HepG2 (cell line): ENCODE measurements around the gene ZC3H14. TPM values are rescaled to one million over a fixed set of nuclear protein-coding genes. Genes with fewer than 3 reads are reported as not detected.

Experiments used
- ATAC-seq: fragments of 200-7000 bp; cut with Tn5 transposase; 3 replicates; pipeline ENCODE4 v1.9.1; 2020; ENCODE audit warnings: mild to moderate bottlenecking, moderate library complexity
- BruUV-seq: library from RNA; stranded (reverse); fragments of 400-500 nt; replicated peaks from 2 replicates; lab custom pipeline; 2021; lab: Mats Ljungman, UMichigan
- CTCF ChIA-PET: fragments of 300-600 bp; formaldehyde crosslinking; extraction: SDS; loops from one replicate; lab custom pipeline; 2021; ENCODE audit warnings: low total read pairs, inconsistent platforms, low intra/inter-chr PET ratio; lab: Yijun Ruan, JAX
- POLR2A ChIA-PET: fragments of 350-600 bp; sonication (Branson Sonifier 250); formaldehyde crosslinking; loops from one replicate; lab custom pipeline; 2020; ENCODE audit warnings: antibody characterized with exemption, inconsistent platforms; lab: Yijun Ruan, JAX
- DNase-seq: peaks from one replicate; pipeline ENCODE4 v3.0.0-alpha.2; 2015; ENCODE audit warnings: low spot score
- FAIRE-seq: peaks from 3 replicates; lab custom pipeline; 2011; peaks lifted over from hg19 to GRCh38; lab: Jason Lieb, UNC
- H2AFZ ChIP-seq: one replicate; pipeline ENCODE4 v1.6.1; 2011; ENCODE audit warnings: low read length, inconsistent platforms
- H3K27ac ChIP-seq: fragments of 300-600 bp; 3 replicates; pipeline ENCODE4 v1.8.0; 2011; ENCODE audit warnings: mixed run types, mild to moderate bottlenecking, mixed read lengths, low read length, inconsistent platforms; ENCODE audit not compliant: insufficient read depth; ENCODE audit errors: extremely low read length
- H3K27me3 ChIP-seq, 2 experiments: fragments of 200-600 bp in 1 of 2; 2 replicates in 1 of 2; 3 replicates in 1 of 2; pipeline versions ENCODE4 v1.6.0 to v1.8.0; 2011; ENCODE audit warnings: low read length in 2 of 2, mild to moderate bottlenecking in 2 of 2, moderate library complexity in 2 of 2, inconsistent platforms in 1 of 2; ENCODE audit not compliant: insufficient read depth in 2 of 2, control insufficient read depth in 1 of 2
- H3K36me3 ChIP-seq, 2 experiments: fragments of 200-600 bp in 1 of 2; replicated peaks in 1 of 2; 2 replicates in 1 of 2; 3 replicates in 1 of 2; pipeline versions ENCODE4 v1.5.1 to v1.8.0; 2011; ENCODE audit warnings: low read length in 2 of 2, inconsistent platforms in 1 of 2; ENCODE audit not compliant: insufficient read depth in 2 of 2, control insufficient read depth in 1 of 2
- H3K4me1 ChIP-seq: 2 replicates; pipeline ENCODE4 v1.5.1; 2012; ENCODE audit warnings: low read length, inconsistent platforms; ENCODE audit not compliant: insufficient read depth
- H3K4me2 ChIP-seq: 2 replicates; pipeline ENCODE4 v1.6.0; 2011; ENCODE audit warnings: low read depth, low read length, inconsistent platforms
- H3K4me3 ChIP-seq, 3 experiments: fragments of 200-600 bp in 1 of 3; sonication (generic), shearing (Covaris generic) in 1 of 3; replicated peaks in 1 of 3; 2 replicates each; pipeline ENCODE4 v1.5.1; 2011 to 2016; ENCODE audit warnings: low read length in 3 of 3, inconsistent platforms in 2 of 3, low read depth in 2 of 3, mild to moderate bottlenecking in 2 of 3, control low read depth in 1 of 3, mixed read lengths in 1 of 3; ENCODE audit not compliant: insufficient read depth in 1 of 3
- H3K79me2 ChIP-seq: one replicate; pipeline ENCODE4 v1.6.1; 2011; ENCODE audit warnings: low read length, inconsistent platforms; ENCODE audit not compliant: insufficient read depth
- H3K9ac ChIP-seq: 2 replicates; pipeline ENCODE4 v1.6.0; 2011; ENCODE audit warnings: mild to moderate bottlenecking, low read depth, low read length, inconsistent platforms; ENCODE audit not compliant: insufficient read depth
- H3K9me3 ChIP-seq: 2 replicates; pipeline ENCODE4 v1.5.1; 2012; ENCODE audit warnings: mild to moderate bottlenecking, low read length
- H4K20me1 ChIP-seq: 2 replicates; pipeline ENCODE4 v1.6.0; 2011; ENCODE audit warnings: inconsistent platforms, mild to moderate bottlenecking, low read length, moderate library complexity; ENCODE audit not compliant: insufficient read depth
- BRD4 ChIP-seq: sonication (generic); formaldehyde crosslinking; IDR thresholded peaks from 2 replicates; pipeline ENCODE4 v1.4.0; 2020; ENCODE audit warnings: missing genetic modification reagents
- ELK4 ChIP-seq: sonication (generic); formaldehyde crosslinking; IDR thresholded peaks from 2 replicates; pipeline ENCODE4 v1.9.0; 2021; ENCODE audit warnings: missing genetic modification reagents, borderline replicate concordance
- MAFF ChIP-seq: IDR thresholded peaks from 2 replicates; pipeline ENCODE4 v1.6.1; 2011; ENCODE audit warnings: low read depth, low read length, improper control_type of control experiment
- MAFK ChIP-seq, 2 experiments: IDR thresholded peaks in 1 of 2; conservative IDR thresholded peaks in 1 of 2; 2 replicates each; pipeline ENCODE4 v1.6.1; 2011; ENCODE audit warnings: improper control_type of control experiment in 2 of 2, low read length in 2 of 2
- ZC3H13 ChIP-seq: sonication (generic); formaldehyde crosslinking; IDR thresholded peaks from 2 replicates; pipeline ENCODE4 v1.8.1; 2023; ENCODE audit warnings: mild to moderate bottlenecking, missing genetic modification reagents, moderate library complexity
- ZNF556 ChIP-seq: sonication (generic); formaldehyde crosslinking; IDR thresholded peaks from 2 replicates; pipeline ENCODE4 v1.4.0; 2020; ENCODE audit warnings: mild to moderate bottlenecking, missing genetic modification reagents, borderline replicate concordance
- WGBS: methylation state at CpG from one replicate; pipeline ENCODE4 v1.1.6; 2017; ENCODE audit warnings: low lambda C conversion rate; 5-methylcytosine and 5-hydroxymethylcytosine counted together
- in situ Hi-C: cut with HindIII; loops from 2 replicates; pipeline ENCODE4 v1.10.0; 2017; ENCODE audit warnings: low pct_unique_long_range_greater_than_20kb; ENCODE audit not compliant: extremely low pct_ligation_motif_present
- intact Hi-C: fragments of 100-400 bp; cut with micrococcal nuclease; formaldehyde crosslinking; loops from one replicate; pipeline ENCODE4 v1.10.0; 2022; ENCODE audit not compliant: unreplicated experiment
- polyA plus RNA-seq, 8 experiments: library from polyadenylated mRNA; depleted of rRNA in 3 of 8; stranded (reverse) in 7 of 8; unstranded in 1 of 8; fragments of >200 nt; fragmentation: Illumina TruSeq in 4 of 8; extraction: Trizol in 4 of 8; gene quantifications; 2 replicates each; pipeline versions ENCODE4 v1.2.1 to v1.2.3, GENCODE V29; 2011 to 2016; ENCODE audit warnings: low read depth in 4 of 8, missing spikeins in 1 of 8, mixed read lengths in 1 of 8; ENCODE audit not compliant: insufficient read depth in 1 of 8
- total RNA-seq, 5 experiments: library from RNA; depleted of rRNA; stranded (reverse); fragments of >200 nt; fragmentation: Illumina TruSeq; extraction: Trizol; gene quantifications; 2 replicates each; pipeline ENCODE4 v1.2.3, GENCODE V29; 2016; ENCODE audit warnings: low read depth in 1 of 5
- TF ChIP-seq, protein P1 (sequence below): sonication (generic); formaldehyde crosslinking; conservative IDR thresholded peaks from 2 replicates; pipeline ENCODE4 v1.8.1; 2023; ENCODE audit warnings: missing genetic modification reagents

Gene ZC3H14
- total and polyA plus RNA-seq, 2 of the 13 experiments (the other 11 are each of a cell fraction or from before 2014, with no cell fraction given), result 65.1 to 67.5 TPM

DNA sequence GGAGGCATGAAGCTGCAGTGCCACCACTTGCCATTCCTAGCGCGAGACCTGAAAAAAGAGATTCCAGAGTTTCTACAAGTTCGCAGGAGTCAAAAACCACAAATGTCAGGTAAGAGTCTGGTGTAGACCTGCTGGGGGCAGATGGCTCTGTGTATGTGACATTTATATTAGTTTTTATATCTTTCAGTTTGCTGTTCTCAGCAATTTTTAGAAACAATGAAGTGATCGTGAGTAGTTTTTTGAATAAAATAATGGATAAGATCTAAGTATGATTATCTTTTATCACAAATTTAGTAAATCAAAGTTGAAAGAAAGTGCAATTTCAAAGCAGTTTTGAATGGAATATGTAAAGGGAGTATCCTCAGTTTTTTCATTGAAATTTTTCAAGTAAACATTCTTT, 9.3 kb downstream of the ZC3H14 start:
- no peak for ATAC-seq
- POLR2A ChIA-PET, result no interaction called here
- H3K36me3 ChIP-seq, result peaks cover 16 to 76% of the 10 kb centered on the region in 2 experiments

GRCh38 chr14:88576222-88576621, 13.4 kb downstream of the ZC3H14 start:
- 97% methylated on average over 5 of the region's 5 CpGs for WGBS
- in situ Hi-C loops, result no loop called here
- Histone ChIP-seq H3K9ac (no peak overlapping the region), H3K4me1 (no peaks in the 10 kb centered on the region), H3K36me3 (peaks cover 15 to 73% of the 10 kb centered on the region in 2 experiments), H3K79me2 (no peaks in the 10 kb centered on the region), H3K4me3 (no peak overlapping the region), H3K27ac (no peak overlapping the region), H2AFZ (no peak overlapping the region), H3K4me2 (no peak overlapping the region), H4K20me1 (no peaks in the 10 kb centered on the region), H3K27me3 (no peaks in the 10 kb centered on the region), H3K9me3 (no peaks in the 10 kb centered on the region)
- DNase-seq, result no peak
- TF ChIP-seq ZC3H13 (no peak), ZNF556 (no peak), ELK4 (CRISPR knock-in tag) (no peak)
- TF ChIP-seq, protein P1, sequence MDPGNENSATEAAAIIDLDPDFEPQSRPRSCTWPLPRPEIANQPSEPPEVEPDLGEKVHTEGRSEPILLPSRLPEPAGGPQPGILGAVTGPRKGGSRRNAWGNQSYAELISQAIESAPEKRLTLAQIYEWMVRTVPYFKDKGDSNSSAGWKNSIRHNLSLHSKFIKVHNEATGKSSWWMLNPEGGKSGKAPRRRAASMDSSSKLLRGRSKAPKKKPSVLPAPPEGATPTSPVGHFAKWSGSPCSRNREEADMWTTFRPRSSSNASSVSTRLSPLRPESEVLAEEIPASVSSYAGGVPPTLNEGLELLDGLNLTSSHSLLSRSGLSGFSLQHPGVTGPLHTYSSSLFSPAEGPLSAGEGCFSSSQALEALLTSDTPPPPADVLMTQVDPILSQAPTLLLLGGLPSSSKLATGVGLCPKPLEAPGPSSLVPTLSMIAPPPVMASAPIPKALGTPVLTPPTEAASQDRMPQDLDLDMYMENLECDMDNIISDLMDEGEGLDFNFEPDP, result no peak
- FAIRE-seq, result no peak
- ATAC-seq, result no peak
- CTCF ChIA-PET, result no interaction called here
- BruUV-seq, result no TSS peak
- intact Hi-C loops, result no loop called here
- POLR2A ChIA-PET, result no interaction called here

More for the DNA sequence above, 9.3 kb downstream of the ZC3H14 start:
- intact Hi-C loops (no loop called here), in situ Hi-C loops (no loop called here)
- CTCF ChIA-PET, result no interaction called here
- peak; percentile 13 to 73; a peak in 2 of 4 replicates for TF ChIP-seq MAFK (conservative IDR thresholded peaks at IDR 0.05 in 1 of 2, IDR thresholded peaks at IDR 0.05 in 1 of 2; ENCODE audit: low read length in 2 of 2)
- TF ChIP-seq BRD4 (CRISPR knock-in tag), result no peak
- peak; percentile 45; the same call in 1 of the 2 replicates for TF ChIP-seq MAFF
- Histone ChIP-seq H3K4me3 (no peak overlapping the region), H4K20me1 (no peaks in the 10 kb centered on the region), H3K79me2 (no peaks in the 10 kb centered on the region), H3K27ac (no peak overlapping the region), H2AFZ (no peak overlapping the region), H3K4me1 (no peaks in the 10 kb centered on the region), H3K9ac (no peak overlapping the region), H3K4me2 (no peak overlapping the region), H3K27me3 (no peaks in the 10 kb centered on the region), H3K9me3 (no peaks in the 10 kb centered on the region)
- FAIRE-seq (no peak), DNase-seq (no peak)
- 97% methylated on average over 4 of the region's 4 CpGs for WGBS
- no TSS peak for BruUV-seq
